IgD-negative memory B cell (primary cell): Measurements from ENCODE around the gene NAXD. TPM values are rescaled to one million over a fixed set of nuclear protein-coding genes. Genes with fewer than 3 reads are reported as not detected.
"Not testable (repeated sequence)": the region's sequence is repeated elsewhere in the genome, so short reads cannot be mapped to it uniquely, and the experiment has no call there.

ENCODE experiments used
- H3K27ac Mint-ChIP-seq, 3 donors: one replicate each; pipeline ENCODE4 v1.8.0; 2020 to 2022; ENCODE audit warnings: mild to moderate bottlenecking in 3 of 3, mixed read lengths in 3 of 3, moderate library complexity in 1 of 3
- H3K27me3 Mint-ChIP-seq: one replicate; pipeline ENCODE4 v1.8.0; 2021; ENCODE audit warnings: mixed read lengths
- H3K36me3 Mint-ChIP-seq: one replicate; pipeline ENCODE4 v1.8.0; 2020; ENCODE audit warnings: mild to moderate bottlenecking, mixed read lengths
- H3K4me1 Mint-ChIP-seq, 3 donors: one replicate each; pipeline ENCODE4 v1.8.0; 2020 to 2022; ENCODE audit warnings: mixed read lengths in 3 of 3, mild to moderate bottlenecking in 1 of 3
- H3K4me3 Mint-ChIP-seq, 4 donors: one replicate each; pipeline ENCODE4 v1.8.0; 2020 to 2022; ENCODE audit warnings: mild to moderate bottlenecking in 4 of 4, mixed read lengths in 4 of 4, moderate library complexity in 3 of 4
- H3K9me3 Mint-ChIP-seq, 3 donors: one replicate each; pipeline ENCODE4 v1.8.0; 2020 to 2021; ENCODE audit warnings: mixed read lengths in 3 of 3, mild to moderate bottlenecking in 1 of 3
- polyA plus RNA-seq: library from polyadenylated mRNA; unstranded; fragments of 300-500 nt; fragmentation: Illumina TruSeq; gene quantifications from one replicate; pipeline ENCODE4 v1.2.3, GENCODE V29; 2021

NAXD gene
- polyA plus RNA-seq = 20.5 TPM

GRCh38 chr13:110615322-110616102 is at the start of gene NAXD:
Gene NAXD, plus strand, starts transcription at chr13:110615545. Its CDS starts 57 bp downstream, at chr13:110615602.
- peaks cover 2% of the 10 kb centered on the region for H3K36me3 Mint-ChIP-seq
- H3K27me3 Mint-ChIP-seq = no peaks in the 10 kb centered on the region
- H3K9me3 Mint-ChIP-seq = no peaks in the 10 kb centered on the region
- peaks cover 19 to 31% (median 30%) of the 10 kb centered on the region in 3 donors for H3K4me1 Mint-ChIP-seq
- peak within 1 kb of the TSS; percentile 37 to 95 (median 84) for H3K27ac Mint-ChIP-seq
- H3K4me3 Mint-ChIP-seq = peak within 1 kb of the TSS; percentile 88 to 98 (median 92)

- Mint-ChIP-seq H3K4me1 (peaks cover 5 to 8% (median 8%) of the 10 kb centered on the region in 3 donors), H3K9me3 (no peaks in the 10 kb centered on the region), H3K36me3 (peaks cover 2% of the 10 kb centered on the region), H3K27me3 (peaks cover 54% of the 10 kb centered on the region), H3K4me3 (no peak overlapping the region), H3K27ac (no peak overlapping the region)
Measured at GRCh38 chr13:110566171-110566570, 49.2 kb upstream of the NAXD start.

- Mint-ChIP-seq H3K9me3 (no peaks in the 10 kb centered on the region), H3K27me3 (peaks cover 56% of the 10 kb centered on the region), H3K4me1 (peaks cover 3 to 4% (median 4%) of the 10 kb centered on the region in 3 donors), H3K4me3 (no peak overlapping the region), H3K36me3 (no peaks in the 10 kb centered on the region), H3K27ac (peak overlapping the region in 1 of 3 donors; percentile 23)
Measured at GRCh38 chr13:110568612-110569011, 46.7 kb upstream of the NAXD start.

- H3K4me1 Mint-ChIP-seq, H3K4me3 Mint-ChIP-seq, H3K27ac Mint-ChIP-seq, H3K9me3 Mint-ChIP-seq, H3K36me3 Mint-ChIP-seq: not testable (repeated sequence)
- peaks cover 54% of the 10 kb centered on the region for H3K27me3 Mint-ChIP-seq
Measured at GRCh38 chr13:110569962-110570361, 45.4 kb upstream of the NAXD start.

- Mint-ChIP-seq H3K27me3 (peaks cover 59% of the 10 kb centered on the region), H3K4me3 (no peak overlapping the region), H3K4me1 (peaks cover 5 to 11% (median 7%) of the 10 kb centered on the region in 3 donors), H3K27ac (no peak overlapping the region), H3K9me3 (no peaks in the 10 kb centered on the region), H3K36me3 (no peaks in the 10 kb centered on the region)
Measured at GRCh38 chr13:110570886-110571285, 44.5 kb upstream of the NAXD start.

- H3K4me3 Mint-ChIP-seq = no peak overlapping the region
- peaks cover 56% of the 10 kb centered on the region for H3K27me3 Mint-ChIP-seq
- peaks cover 8 to 12% (median 11%) of the 10 kb centered on the region in 3 donors for H3K4me1 Mint-ChIP-seq
- H3K9me3 Mint-ChIP-seq = no peaks in the 10 kb centered on the region
- no peaks in the 10 kb centered on the region for H3K36me3 Mint-ChIP-seq
- no peak overlapping the region for H3K27ac Mint-ChIP-seq
Measured at GRCh38 chr13:110571896-110572777, 43.2 kb upstream of the NAXD start.

GRCh38 chr13:110572778-110573118 is 42.6 kb upstream of the NAXD start:
- no peaks in the 10 kb centered on the region for H3K9me3 Mint-ChIP-seq
- H3K4me3 Mint-ChIP-seq = no peak overlapping the region
- peaks cover 8 to 12% (median 11%) of the 10 kb centered on the region in 3 donors for H3K4me1 Mint-ChIP-seq
- H3K27me3 Mint-ChIP-seq = peaks cover 57% of the 10 kb centered on the region
- H3K27ac Mint-ChIP-seq = no peak overlapping the region
- H3K36me3 Mint-ChIP-seq = no peaks in the 10 kb centered on the region

GRCh38 chr13:110574161-110574560 is 41.2 kb upstream of the NAXD start:
- Mint-ChIP-seq H3K27me3 (peaks cover 54% of the 10 kb centered on the region), H3K27ac (no peak overlapping the region), H3K4me3 (no peak overlapping the region), H3K9me3 (no peaks in the 10 kb centered on the region), H3K36me3 (no peaks in the 10 kb centered on the region), H3K4me1 (peaks cover 8 to 12% (median 11%) of the 10 kb centered on the region in 3 donors)

- H3K4me1 Mint-ChIP-seq = peaks cover 8 to 12% (median 11%) of the 10 kb centered on the region in 3 donors
- peaks cover 48% of the 10 kb centered on the region for H3K27me3 Mint-ChIP-seq
- H3K27ac Mint-ChIP-seq = no peak overlapping the region
Measured at GRCh38 chr13:110575322-110576069, 39.8 kb upstream of the NAXD start.

GRCh38 chr13:110576070-110576394 is 39.3 kb upstream of the NAXD start:
- Mint-ChIP-seq H3K9me3 (no peaks in the 10 kb centered on the region), H3K27ac (no peak overlapping the region), H3K27me3 (peaks cover 51% of the 10 kb centered on the region), H3K36me3 (no peaks in the 10 kb centered on the region), H3K4me1 (peaks cover 8 to 12% (median 11%) of the 10 kb centered on the region in 3 donors), H3K4me3 (peak overlapping the region in 3 of 4 donors; percentile 64 to 82 (median 81))

More at GRCh38 chr13:110575322-110576069, 39.8 kb upstream of the NAXD start:
- peak overlapping the region in 3 of 4 donors; percentile 64 to 82 (median 81) for H3K4me3 Mint-ChIP-seq
- H3K36me3 Mint-ChIP-seq = no peaks in the 10 kb centered on the region
- no peaks in the 10 kb centered on the region for H3K9me3 Mint-ChIP-seq

- H3K9me3 Mint-ChIP-seq = no peaks in the 10 kb centered on the region
- H3K36me3 Mint-ChIP-seq = no peaks in the 10 kb centered on the region
- H3K27ac Mint-ChIP-seq = no peak overlapping the region
- H3K4me3 Mint-ChIP-seq = peak overlapping the region in 1 of 4 donors; percentile 70
- peaks cover 53% of the 10 kb centered on the region for H3K27me3 Mint-ChIP-seq
- peaks cover 8 to 12% (median 11%) of the 10 kb centered on the region in 3 donors for H3K4me1 Mint-ChIP-seq
Measured at GRCh38 chr13:110576736-110577476, 38.4 kb upstream of the NAXD start.

GRCh38 chr13:110578363-110578762 is 37.0 kb upstream of the NAXD start:
- Mint-ChIP-seq H3K36me3 (no peaks in the 10 kb centered on the region), H3K4me3 (no peak overlapping the region), H3K27me3 (peaks cover 54% of the 10 kb centered on the region), H3K9me3 (no peaks in the 10 kb centered on the region), H3K4me1 (peaks cover 8 to 12% (median 11%) of the 10 kb centered on the region in 3 donors), H3K27ac (no peak overlapping the region)

- Mint-ChIP-seq H3K9me3 (no peaks in the 10 kb centered on the region), H3K4me1 (peaks cover 2 to 5% (median 4%) of the 10 kb centered on the region in 3 donors), H3K27ac (no peak overlapping the region), H3K27me3 (peaks cover 42% of the 10 kb centered on the region), H3K36me3 (no peaks in the 10 kb centered on the region), H3K4me3 (no peak overlapping the region)
Measured at GRCh38 chr13:110580800-110581199, 34.5 kb upstream of the NAXD start.

- no peaks in the 10 kb centered on the region for H3K4me1 Mint-ChIP-seq
- peaks cover 38% of the 10 kb centered on the region for H3K27me3 Mint-ChIP-seq
- H3K36me3 Mint-ChIP-seq = no peaks in the 10 kb centered on the region
- no peaks in the 10 kb centered on the region for H3K9me3 Mint-ChIP-seq
- H3K4me3 Mint-ChIP-seq = no peak overlapping the region
- no peak overlapping the region for H3K27ac Mint-ChIP-seq
Measured at GRCh38 chr13:110581506-110582185, 33.7 kb upstream of the NAXD start.
